HEK293 (cell line): ENCODE measurements around the gene FARSA.

Experiments
- CTCF ChIA-PET: fragments of 350-600 bp; formaldehyde crosslinking; extraction: SDS; loops from one replicate; lab custom pipeline; 2021; ENCODE audit warnings: antibody characterized with exemption; lab: Yijun Ruan, JAX
- POLR2A ChIA-PET: fragments of 300-600 bp; formaldehyde crosslinking; extraction: SDS; loops from one replicate; lab custom pipeline; 2020; ENCODE audit warnings: antibody characterized with exemption, inconsistent platforms; lab: Yijun Ruan, JAX
- H3K27ac ChIP-seq: fragments of 200-500 bp; sonication (Bioruptor generic); 2 replicates; pipeline ENCODE4 v1.5.1; 2014; ENCODE audit warnings: low read depth, low read length, control low read depth, inconsistent platforms; ENCODE audit errors: extremely low read depth
- H3K36me3 ChIP-seq, 2 experiments: fragments of 200-500 bp in 1 of 2; sonication (Bioruptor generic) in 1 of 2; 1 replicate in 1 of 2; 2 replicates in 1 of 2; pipeline ENCODE4 v1.5.1; 2014 to 2017; ENCODE audit warnings: inconsistent platforms in 2 of 2, low read length in 2 of 2; ENCODE audit not compliant: control insufficient read depth in 2 of 2, insufficient read depth in 1 of 2
- H3K4me1 ChIP-seq: fragments of 200-500 bp; sonication (Bioruptor generic); 2 replicates; pipeline ENCODE4 v1.5.1; 2014; ENCODE audit warnings: mild to moderate bottlenecking, low read length, inconsistent platforms; ENCODE audit not compliant: control insufficient read depth, insufficient read depth
- H3K4me3 ChIP-seq: 2 replicates; pipeline ENCODE4 v1.5.1; 2011; ENCODE audit warnings: low read depth, mild to moderate bottlenecking, control low read depth, low read length, moderate library complexity
- H3K9me3 ChIP-seq: fragments of 200-500 bp; sonication (Bioruptor generic); 2 replicates; pipeline ENCODE4 v1.5.1; 2014; ENCODE audit warnings: low read depth, low read length, inconsistent platforms; ENCODE audit not compliant: control insufficient read depth, insufficient read depth
- PRDM10 ChIP-seq: fragments of 450-650 bp; formaldehyde crosslinking; IDR thresholded peaks from 2 replicates; pipeline ENCODE4 v1.5.1; 2016; ENCODE audit warnings: missing biosample characterization, missing genetic modification characterization
- TSHZ1 ChIP-seq: fragments of 450-650 bp; formaldehyde crosslinking; IDR thresholded peaks from 2 replicates; pipeline ENCODE4 v1.5.1; 2016; ENCODE audit warnings: missing biosample characterization, missing genetic modification characterization, borderline replicate concordance
- ZIC2 ChIP-seq: fragments of 450-650 bp; formaldehyde crosslinking; IDR thresholded peaks from 2 replicates; pipeline ENCODE4 v1.5.1; 2016; ENCODE audit warnings: missing biosample characterization, missing genetic modification characterization
- ZNF10 ChIP-seq: fragments of 450-650 bp; formaldehyde crosslinking; IDR thresholded peaks from 2 replicates; pipeline ENCODE4 v1.5.1; 2017; ENCODE audit warnings: missing biosample characterization, missing genetic modification characterization
- ZNF114 ChIP-seq: fragments of 450-650 bp; formaldehyde crosslinking; IDR thresholded peaks from 2 replicates; pipeline ENCODE4 v1.5.0; 2017; ENCODE audit warnings: missing biosample characterization, missing genetic modification characterization
- ZNF16 ChIP-seq: fragments of 450-650 bp; formaldehyde crosslinking; IDR thresholded peaks from 2 replicates; pipeline ENCODE4 v1.5.1; 2016; ENCODE audit warnings: low read depth, missing biosample characterization, missing genetic modification characterization
- ZNF202 ChIP-seq: fragments of 450-650 bp; formaldehyde crosslinking; IDR thresholded peaks from 2 replicates; pipeline ENCODE4 v1.5.1; 2016; ENCODE audit warnings: missing biosample characterization, missing genetic modification characterization, borderline replicate concordance
- ZNF768 ChIP-seq: fragments of 450-650 bp; formaldehyde crosslinking; IDR thresholded peaks from 2 replicates; pipeline ENCODE4 v1.5.1; 2018; ENCODE audit warnings: missing biosample characterization, mild to moderate bottlenecking, missing genetic modification characterization
- ZNF830 ChIP-seq: fragments of 450-650 bp; IDR thresholded peaks from 2 replicates; pipeline ENCODE4 v1.5.0; 2018; ENCODE audit warnings: missing biosample characterization, missing genetic modification characterization, low read depth, mild to moderate bottlenecking, moderate library complexity
- ZSCAN4 ChIP-seq: fragments of 450-650 bp; formaldehyde crosslinking; IDR thresholded peaks from 2 replicates; pipeline ENCODE4 v1.5.1; 2017; ENCODE audit warnings: missing biosample characterization, missing genetic modification characterization

FARSA gene

GRCh38 chr19:12970070-12970820 lies 36.7 kb upstream of the FARSA start (continued):
- TF ChIP-seq ZSCAN4 (no peak), ZNF16 (tag by site-specific recombination) (peak; percentile 98), ZNF10 (tag by site-specific recombination) (no peak), TSHZ1 (tag by site-specific recombination) (no peak)

GRCh38 chr19:12969292-12969988 lies 35.9 kb upstream of the FARSA start, which contains the start of gene DAND5:
Gene DAND5, plus strand, starts transcription at chr19:12969576. Its CDS starts 85 bp downstream, at chr19:12969661.
- TF ChIP-seq ZIC2 (tag by site-specific recombination) (peak; percentile 62), PRDM10 (tag by site-specific recombination) (0 out of 2 replicates have a peak, but pooled peaks have one; percentile 47), ZNF202 (tag by site-specific recombination) (no peak), ZNF114 (tag by site-specific recombination) (no peak)
- TF ChIP-seq, all 188 proteins: peak for 2
- no peak within 1 kb of the TSS for H3K4me3 ChIP-seq
- no peaks in the 10 kb centered on the region for H3K9me3 ChIP-seq
- H3K4me1 ChIP-seq, result no peaks in the 10 kb centered on the region
- CTCF ChIA-PET, result interaction anchor here (0.6 to 2.3 kb wide), 2 partner anchors 8 to 221 kb away, joined by 7 to 9 read pairs; no protein-coding TSS in a partner anchor
- POLR2A ChIA-PET, result interaction anchor here (0.6 kb wide), 2 partner anchors 37 to 126 kb away, joined by 5 to 6 read pairs; no protein-coding TSS in a partner anchor
- H3K27ac ChIP-seq, result no peak within 1 kb of the TSS
- H3K36me3 ChIP-seq, result no peaks in the 10 kb centered on the region

GRCh38 chr19:12967907-12968306 lies 34.4 kb upstream of the FARSA start:
- CTCF ChIA-PET, result interaction anchor here (0.6 to 3.2 kb wide), 11 partner anchors 9 to 1064 kb away, joined by 3 to 48 read pairs (median 4); partner anchors contain the start of genes GADD45GIP1 and IL27RA
- H3K4me3 ChIP-seq, result no peak overlapping the region
- peak; percentile 34; the same call in 1 of the 2 replicates for TF ChIP-seq ZNF768 (tag by site-specific recombination)
- no peak for TF ChIP-seq ZNF830 (tag by site-specific recombination)
- TF ChIP-seq, all 188 proteins: peak for 1
- no peaks in the 10 kb centered on the region for H3K4me1 ChIP-seq
- POLR2A ChIA-PET, result interaction anchor here (1.3 kb wide), 1 partner anchor 10 kb away, joined by 4 read pairs; no protein-coding TSS in a partner anchor
- H3K36me3 ChIP-seq, result no peaks in the 10 kb centered on the region
- no peak overlapping the region for H3K27ac ChIP-seq
- no peaks in the 10 kb centered on the region for H3K9me3 ChIP-seq
